HepG2 (cell line): ENCODE measurements around the gene ZFPL1. TPM values are rescaled to one million over a fixed set of nuclear protein-coding genes. Genes with fewer than 3 reads are reported as not detected.

Experiments used
- ATAC-seq: fragments of 200-7000 bp; cut with Tn5 transposase; 3 replicates; pipeline ENCODE4 v1.9.1; 2020; ENCODE audit warnings: mild to moderate bottlenecking, moderate library complexity
- BruUV-seq: library from RNA; stranded (reverse); fragments of 400-500 nt; replicated peaks from 2 replicates; lab custom pipeline; 2021; lab: Mats Ljungman, UMichigan
- CTCF ChIA-PET: fragments of 300-600 bp; formaldehyde crosslinking; extraction: SDS; loops from one replicate; lab custom pipeline; 2021; ENCODE audit warnings: low total read pairs, inconsistent platforms, low intra/inter-chr PET ratio; lab: Yijun Ruan, JAX
- POLR2A ChIA-PET: fragments of 350-600 bp; sonication (Branson Sonifier 250); formaldehyde crosslinking; loops from one replicate; lab custom pipeline; 2020; ENCODE audit warnings: antibody characterized with exemption, inconsistent platforms; lab: Yijun Ruan, JAX
- DNase-seq: peaks from one replicate; pipeline ENCODE4 v3.0.0-alpha.2; 2015; ENCODE audit warnings: low spot score
- FAIRE-seq: peaks from 3 replicates; lab custom pipeline; 2011; peaks lifted over from hg19 to GRCh38; lab: Jason Lieb, UNC
- H2AFZ ChIP-seq: one replicate; pipeline ENCODE4 v1.6.1; 2011; ENCODE audit warnings: low read length, inconsistent platforms
- H3K27ac ChIP-seq: fragments of 300-600 bp; 3 replicates; pipeline ENCODE4 v1.8.0; 2011; ENCODE audit warnings: mixed run types, mild to moderate bottlenecking, mixed read lengths, low read length, inconsistent platforms; ENCODE audit not compliant: insufficient read depth; ENCODE audit errors: extremely low read length
- H3K27me3 ChIP-seq, 2 experiments: fragments of 200-600 bp in 1 of 2; 2 replicates in 1 of 2; 3 replicates in 1 of 2; pipeline versions ENCODE4 v1.6.0 to v1.8.0; 2011; ENCODE audit warnings: low read length in 2 of 2, mild to moderate bottlenecking in 2 of 2, moderate library complexity in 2 of 2, inconsistent platforms in 1 of 2; ENCODE audit not compliant: insufficient read depth in 2 of 2, control insufficient read depth in 1 of 2
- H3K36me3 ChIP-seq, 2 experiments: fragments of 200-600 bp in 1 of 2; replicated peaks in 1 of 2; 2 replicates in 1 of 2; 3 replicates in 1 of 2; pipeline versions ENCODE4 v1.5.1 to v1.8.0; 2011; ENCODE audit warnings: low read length in 2 of 2, inconsistent platforms in 1 of 2; ENCODE audit not compliant: insufficient read depth in 2 of 2, control insufficient read depth in 1 of 2
- H3K4me1 ChIP-seq: 2 replicates; pipeline ENCODE4 v1.5.1; 2012; ENCODE audit warnings: low read length, inconsistent platforms; ENCODE audit not compliant: insufficient read depth
- H3K4me2 ChIP-seq: 2 replicates; pipeline ENCODE4 v1.6.0; 2011; ENCODE audit warnings: low read depth, low read length, inconsistent platforms
- H3K4me3 ChIP-seq, 3 experiments: fragments of 200-600 bp in 1 of 3; sonication (generic), shearing (Covaris generic) in 1 of 3; replicated peaks in 1 of 3; 2 replicates each; pipeline ENCODE4 v1.5.1; 2011 to 2016; ENCODE audit warnings: low read length in 3 of 3, inconsistent platforms in 2 of 3, low read depth in 2 of 3, mild to moderate bottlenecking in 2 of 3, control low read depth in 1 of 3, mixed read lengths in 1 of 3; ENCODE audit not compliant: insufficient read depth in 1 of 3
- H3K79me2 ChIP-seq: one replicate; pipeline ENCODE4 v1.6.1; 2011; ENCODE audit warnings: low read length, inconsistent platforms; ENCODE audit not compliant: insufficient read depth
- H3K9ac ChIP-seq: 2 replicates; pipeline ENCODE4 v1.6.0; 2011; ENCODE audit warnings: mild to moderate bottlenecking, low read depth, low read length, inconsistent platforms; ENCODE audit not compliant: insufficient read depth
- H3K9me3 ChIP-seq: 2 replicates; pipeline ENCODE4 v1.5.1; 2012; ENCODE audit warnings: mild to moderate bottlenecking, low read length
- H4K20me1 ChIP-seq: 2 replicates; pipeline ENCODE4 v1.6.0; 2011; ENCODE audit warnings: inconsistent platforms, mild to moderate bottlenecking, low read length, moderate library complexity; ENCODE audit not compliant: insufficient read depth
- ASH2L ChIP-seq: fragments of 300-600, 200-600 bp; sonication (generic); IDR thresholded peaks from 2 replicates; pipeline ENCODE4 v1.7.0; 2017; ENCODE audit warnings: low read depth, mild to moderate bottlenecking, moderate library complexity, mixed read lengths, low read length; ENCODE audit not compliant: insufficient read length
- ATF3 ChIP-seq: sonication (generic); formaldehyde crosslinking; IDR thresholded peaks from 2 replicates; pipeline ENCODE4 v1.4.0; 2020; ENCODE audit warnings: missing genetic modification reagents
- GABPB1 ChIP-seq: IDR thresholded peaks from 2 replicates; pipeline ENCODE4 v1.6.1; 2016; ENCODE audit warnings: mild to moderate bottlenecking, missing genetic modification reagents, moderate library complexity, missing compliant biosample characterization
- HHEX ChIP-seq: IDR thresholded peaks from 2 replicates; pipeline ENCODE4 v1.6.1; 2016; ENCODE audit warnings: control low read depth
- HOMEZ ChIP-seq: IDR thresholded peaks from 2 replicates; pipeline ENCODE4 v1.6.1; 2016; ENCODE audit warnings: low read depth
- KDM3A ChIP-seq: IDR thresholded peaks from 2 replicates; pipeline ENCODE4 v1.6.1; 2018; ENCODE audit warnings: low read depth, missing compliant biosample characterization
- MTA1 ChIP-seq: sonication (generic); formaldehyde crosslinking; IDR thresholded peaks from 2 replicates; pipeline ENCODE4 v1.4.0; 2020; ENCODE audit warnings: missing genetic modification reagents, mild to moderate bottlenecking, borderline replicate concordance
- SIN3B ChIP-seq: fragments of 150-350 bp; IDR thresholded peaks from 2 replicates; pipeline ENCODE4 v1.6.1; 2014; ENCODE audit warnings: low read length
- SIX4 ChIP-seq: sonication (generic); formaldehyde crosslinking; IDR thresholded peaks from 2 replicates; pipeline ENCODE4 v1.4.0; 2020; ENCODE audit warnings: missing genetic modification reagents
- ZNF253 ChIP-seq: sonication (generic); formaldehyde crosslinking; IDR thresholded peaks from 2 replicates; pipeline ENCODE4 v1.8.0; 2022; ENCODE audit warnings: mild to moderate bottlenecking, missing genetic modification reagents, borderline replicate concordance
- ZNF574 ChIP-seq: sonication (generic); formaldehyde crosslinking; IDR thresholded peaks from 2 replicates; pipeline ENCODE4 v1.4.0; 2020; ENCODE audit warnings: missing genetic modification reagents
- ZNF639 ChIP-seq: conservative IDR thresholded peaks from 2 replicates; pipeline ENCODE4 v1.6.1; 2018; ENCODE audit warnings: missing genetic modification reagents
- ZNF775 ChIP-seq: sonication (generic); formaldehyde crosslinking; IDR thresholded peaks from 2 replicates; pipeline ENCODE4 v1.4.0; 2020; ENCODE audit warnings: missing genetic modification reagents, mild to moderate bottlenecking, moderate library complexity, borderline replicate concordance
- WGBS: methylation state at CpG from one replicate; pipeline ENCODE4 v1.1.6; 2017; ENCODE audit warnings: low lambda C conversion rate; 5-methylcytosine and 5-hydroxymethylcytosine counted together
- in situ Hi-C: cut with HindIII; loops from 2 replicates; pipeline ENCODE4 v1.10.0; 2017; ENCODE audit warnings: low pct_unique_long_range_greater_than_20kb; ENCODE audit not compliant: extremely low pct_ligation_motif_present
- intact Hi-C: fragments of 100-400 bp; cut with micrococcal nuclease; formaldehyde crosslinking; loops from one replicate; pipeline ENCODE4 v1.10.0; 2022; ENCODE audit not compliant: unreplicated experiment
- polyA plus RNA-seq, 8 experiments: library from polyadenylated mRNA; depleted of rRNA in 3 of 8; stranded (reverse) in 7 of 8; unstranded in 1 of 8; fragments of >200 nt; fragmentation: Illumina TruSeq in 4 of 8; extraction: Trizol in 4 of 8; gene quantifications; 2 replicates each; pipeline versions ENCODE4 v1.2.1 to v1.2.3, GENCODE V29; 2011 to 2016; ENCODE audit warnings: low read depth in 4 of 8, missing spikeins in 1 of 8, mixed read lengths in 1 of 8; ENCODE audit not compliant: insufficient read depth in 1 of 8
- total RNA-seq, 5 experiments: library from RNA; depleted of rRNA; stranded (reverse); fragments of >200 nt; fragmentation: Illumina TruSeq; extraction: Trizol; gene quantifications; 2 replicates each; pipeline ENCODE4 v1.2.3, GENCODE V29; 2016; ENCODE audit warnings: low read depth in 1 of 5
- TF ChIP-seq, protein P1 (sequence below): sonication (generic); formaldehyde crosslinking; IDR thresholded peaks from 2 replicates; pipeline ENCODE4 v1.4.0; 2020; ENCODE audit warnings: low read depth, mild to moderate bottlenecking, missing genetic modification reagents

Gene ZFPL1
- total and polyA plus RNA-seq, 2 of the 13 experiments (the other 11 are each of a cell fraction or from before 2014, with no cell fraction given): 32.2 to 56.0 TPM

DNA sequence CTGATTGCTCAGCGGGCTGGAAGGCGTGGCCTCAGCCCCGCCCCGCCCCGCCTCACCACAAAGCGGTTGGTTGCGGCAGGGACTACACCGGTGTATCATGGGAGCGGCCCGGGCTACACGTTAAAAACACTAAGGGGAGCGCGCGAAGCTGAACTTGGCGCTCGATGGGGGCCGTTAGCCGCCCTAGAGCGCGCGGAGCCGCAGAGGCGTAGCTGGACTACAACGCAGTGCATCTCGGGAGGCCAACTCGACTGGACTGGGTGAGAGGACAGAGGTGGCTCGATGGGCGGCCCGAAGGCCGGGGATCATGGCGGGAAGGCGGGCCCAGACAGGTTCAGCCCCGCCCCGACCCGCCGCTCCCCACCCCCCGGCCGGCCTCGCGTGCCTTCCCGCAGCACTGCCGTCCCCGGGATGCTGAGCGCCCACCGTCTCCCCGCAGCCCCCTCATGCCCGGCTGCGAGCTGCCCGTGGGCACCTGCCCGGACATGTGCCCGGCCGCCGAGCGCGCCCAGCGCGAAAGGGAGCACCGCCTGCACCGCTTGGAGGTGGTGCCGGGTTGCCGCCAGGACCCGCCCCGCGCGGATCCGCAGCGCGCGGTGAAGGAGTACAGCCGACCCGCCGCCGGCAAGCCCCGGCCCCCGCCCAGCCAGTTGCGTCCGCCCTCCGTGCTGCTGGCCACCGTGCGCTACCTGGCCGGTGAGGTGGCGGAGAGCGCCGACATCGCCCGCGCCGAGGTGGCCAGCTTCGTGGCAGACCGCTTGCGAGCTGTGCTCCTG lies 43.0 kb upstream of the ZFPL1 start, which contains the start of gene SAC3D1:
Gene SAC3D1 (plus strand): TSS at position 364 of the 776 bp plus-strand sequence. CDS start 83 bp downstream, at position 447.
- peak within 1 kb of the TSS; percentile 66 for H2AFZ ChIP-seq
- H3K4me2 ChIP-seq: peak within 1 kb of the TSS; percentile 83
- ChIA-PET CTCF (no interaction called here), POLR2A (interaction anchor here (0.6 to 3.8 kb wide), 22 partner anchors 9 to 225 kb away, joined by 3 to 39 read pairs (median 5); partner anchors contain the start of genes ARL2, FAU, MRPL49 and NAALADL1)
- H3K4me3 ChIP-seq: peak within 1 kb of the TSS; percentile 76 to 89 (median 81)
- ATAC-seq (peak; percentile 94), FAIRE-seq (peak; percentile 87), DNase-seq (peak; percentile 95)
- peak within 1 kb of the TSS; percentile 87 for H3K27ac ChIP-seq
- in situ Hi-C loops (no loop called here), intact Hi-C loops (loop anchor here (1.0 kb wide), 1 partner anchor 14 kb away; the partner anchor contains the start of gene SNX15)
- peaks cover 24% of the 10 kb centered on the region for H3K4me1 ChIP-seq
- peaks cover 10% of the 10 kb centered on the region for H3K79me2 ChIP-seq
- H3K27me3 ChIP-seq: no peaks in the 10 kb centered on the region
- peak within 1 kb of the TSS; percentile 78 for H3K9ac ChIP-seq
- 3% methylated on average over 12 of the region's 91 CpGs for WGBS
- H4K20me1 ChIP-seq: no peaks in the 10 kb centered on the region
- peaks cover 15 to 38% of the 10 kb centered on the region in 2 experiments; a peak in 4 of 5 replicates for H3K36me3 ChIP-seq
- no peaks in the 10 kb centered on the region for H3K9me3 ChIP-seq
- no TSS peak for BruUV-seq
- TF ChIP-seq GABPB1 (CRISPR knock-in tag): peak; percentile 75; the same call in 1 of the 2 replicates
- TF ChIP-seq, protein P1, sequence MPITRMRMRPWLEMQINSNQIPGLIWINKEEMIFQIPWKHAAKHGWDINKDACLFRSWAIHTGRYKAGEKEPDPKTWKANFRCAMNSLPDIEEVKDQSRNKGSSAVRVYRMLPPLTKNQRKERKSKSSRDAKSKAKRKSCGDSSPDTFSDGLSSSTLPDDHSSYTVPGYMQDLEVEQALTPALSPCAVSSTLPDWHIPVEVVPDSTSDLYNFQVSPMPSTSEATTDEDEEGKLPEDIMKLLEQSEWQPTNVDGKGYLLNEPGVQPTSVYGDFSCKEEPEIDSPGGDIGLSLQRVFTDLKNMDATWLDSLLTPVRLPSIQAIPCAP (CRISPR knock-in tag): no peak
- TF ChIP-seq ZNF775 (CRISPR knock-in tag): no peak
- no peak for TF ChIP-seq HHEX (CRISPR knock-in tag)
- TF ChIP-seq HOMEZ (CRISPR knock-in tag): no peak
- TF ChIP-seq KDM3A (CRISPR knock-in tag): no peak
- TF ChIP-seq ASH2L: peak; percentile 71
- 0 out of 2 replicates have a peak, but pooled peaks have one; percentile 17 for TF ChIP-seq ZNF253 (CRISPR knock-in tag)
- TF ChIP-seq SIN3B: no peak
- 0 out of 2 replicates have a peak, but pooled peaks have one; percentile 32 for TF ChIP-seq MTA1 (CRISPR knock-in tag)
- peak; percentile 64; the same call in 1 of the 2 replicates for TF ChIP-seq ZNF574 (CRISPR knock-in tag)
- TF ChIP-seq ATF3: 0 out of 2 replicates have a peak, but pooled peaks have one; percentile 6
- no peak for TF ChIP-seq SIX4 (CRISPR knock-in tag)
- TF ChIP-seq ZNF639 (CRISPR knock-in tag): peak; percentile 39; the same call in 1 of the 2 replicates
